ENCODE measurements around the gene OR5B21.

- TF ChIP-seq CTCF (IDR thresholded peaks at IDR 0.05) (no peak), POLR2A (IDR thresholded peaks at IDR 0.05) (no peak), EP300 (IDR thresholded peaks at IDR 0.05) (no peak), POLR2AphosphoS5 (IDR thresholded peaks at IDR 0.05) (no peak)
These were observed 24.0 kb upstream of the OR5B21 start for GRCh38 chr11:58531865-58532341.

All from sigmoid colon (tissue), 4 donors.